Liver (tissue), 9 donors: Measurements from ENCODE around the gene SKI. TPM values are rescaled to one million over a fixed set of nuclear protein-coding genes. Genes with fewer than 3 reads are reported as not detected.

ENCODE experiments used
- DNase-seq: peaks from one replicate; pipeline ENCODE4 v3.0.0-alpha.2; 2017; ENCODE audit warnings: low spot score
- H3K27ac ChIP-seq, 2 donors: one replicate each; pipeline ENCODE4 v1.7.0; 2013; ENCODE audit warnings: inconsistent platforms in 2 of 2, low read length in 2 of 2, control low read depth in 1 of 2, low read depth in 1 of 2, mild to moderate bottlenecking in 1 of 2
- H3K27me3 ChIP-seq, 4 donors: one replicate each; pipeline versions ENCODE4 v1.6.1 to v1.7.0; 2013; ENCODE audit warnings: low read length in 3 of 4, inconsistent platforms in 1 of 4, mild to moderate bottlenecking in 1 of 4, moderate library complexity in 1 of 4; ENCODE audit not compliant: control insufficient read depth in 4 of 4, insufficient read depth in 4 of 4
- H3K36me3 ChIP-seq, 4 donors: one replicate each; pipeline versions ENCODE4 v1.6.1 to v1.7.0; 2013; ENCODE audit warnings: low read length in 3 of 4, mild to moderate bottlenecking in 3 of 4, low read depth in 1 of 4, moderate library complexity in 1 of 4; ENCODE audit not compliant: control insufficient read depth in 4 of 4, insufficient read depth in 3 of 4
- H3K4me1 ChIP-seq, 4 donors: one replicate each; pipeline versions ENCODE4 v1.6.1 to v1.7.0; 2013; ENCODE audit warnings: low read length in 3 of 4, mild to moderate bottlenecking in 3 of 4, moderate library complexity in 1 of 4; ENCODE audit not compliant: control insufficient read depth in 4 of 4, insufficient read depth in 4 of 4
- H3K4me3 ChIP-seq, 3 donors: one replicate each; pipeline versions ENCODE4 v1.6.1 to v1.7.0; 2013; ENCODE audit warnings: low read length in 3 of 3, control low read depth in 1 of 3, low read depth in 1 of 3, mild to moderate bottlenecking in 1 of 3
- H3K9ac ChIP-seq, 2 donors: one replicate each; pipeline ENCODE4 v1.7.0; 2013; ENCODE audit warnings: low read length in 2 of 2, mild to moderate bottlenecking in 2 of 2, moderate library complexity in 2 of 2, control low read depth in 1 of 2, low read depth in 1 of 2
- H3K9me3 ChIP-seq, 4 donors: one replicate each; pipeline versions ENCODE4 v1.6.1 to v1.7.0; 2013; ENCODE audit warnings: low read length in 3 of 4; ENCODE audit not compliant: control insufficient read depth in 4 of 4
- EGR1 ChIP-seq, 2 donors: IDR thresholded peaks; 2 replicates each; pipeline ENCODE4 v1.6.1; 2016 to 2018; ENCODE audit warnings: antibody characterized with exemption in 2 of 2, low read depth in 2 of 2
- FOXA2 ChIP-seq: IDR thresholded peaks from 2 replicates; pipeline ENCODE4 v1.6.1; 2016; ENCODE audit warnings: antibody characterized with exemption
- GABPA ChIP-seq, 2 donors: IDR thresholded peaks in 1 of 2; conservative IDR thresholded peaks in 1 of 2; 2 replicates each; pipeline ENCODE4 v1.6.1; 2016; ENCODE audit warnings: antibody characterized with exemption in 2 of 2, mild to moderate bottlenecking in 1 of 2, moderate library complexity in 1 of 2
- HNF4A ChIP-seq, 2 donors: conservative IDR thresholded peaks; 2 replicates each; pipeline ENCODE4 v1.6.1; 2016; ENCODE audit warnings: antibody characterized with exemption in 2 of 2, mild to moderate bottlenecking in 2 of 2
- HNF4G ChIP-seq: IDR thresholded peaks from 2 replicates; pipeline ENCODE4 v1.6.1; 2016; ENCODE audit warnings: antibody characterized with exemption
- JUND ChIP-seq, 2 donors: IDR thresholded peaks; 2 replicates each; pipeline ENCODE4 v1.6.1; 2016; ENCODE audit warnings: antibody characterized with exemption in 2 of 2
- NR2F2 ChIP-seq: IDR thresholded peaks from 2 replicates; pipeline ENCODE4 v1.6.1; 2016; ENCODE audit warnings: antibody characterized with exemption
- RAD21 ChIP-seq, 2 donors: IDR thresholded peaks; 2 replicates each; pipeline ENCODE4 v1.6.1; 2016; ENCODE audit warnings: antibody characterized with exemption in 2 of 2, mild to moderate bottlenecking in 2 of 2
- RXRA ChIP-seq, 2 donors: IDR thresholded peaks; 2 replicates each; pipeline ENCODE4 v1.6.1; 2017 to 2018; ENCODE audit warnings: antibody characterized with exemption in 2 of 2, mild to moderate bottlenecking in 1 of 2
- SP1 ChIP-seq: IDR thresholded peaks from 2 replicates; pipeline ENCODE4 v1.6.1; 2018; ENCODE audit warnings: antibody characterized with exemption, mild to moderate bottlenecking
- TAF1 ChIP-seq: conservative IDR thresholded peaks from 2 replicates; pipeline ENCODE4 v1.6.1; 2016; ENCODE audit warnings: antibody characterized with exemption, mild to moderate bottlenecking
- YY1 ChIP-seq: IDR thresholded peaks from 2 replicates; pipeline ENCODE4 v1.6.1; 2016; ENCODE audit warnings: antibody characterized with exemption, mild to moderate bottlenecking
- WGBS: extraction: QIAGEN DNeasy Blood & Tissue Kit; methylation state at CpG from one replicate; pipeline ENCODE4 v1.1.7; 2013; 5-methylcytosine and 5-hydroxymethylcytosine counted together
- polyA plus RNA-seq, 2 donors: library from polyadenylated mRNA; stranded (reverse) in 1 of 2; unstranded in 1 of 2; fragments of 200-250 nt in 1 of 2; fragments of >200 nt in 1 of 2; fragmentation: Nextera tagmentation in 1 of 2; extraction: Ambion mirVana in 1 of 2; gene quantifications; one replicate each; pipeline versions ENCODE4 v1.2.1 to v1.2.3, GENCODE V29; 2013 to 2015
- total RNA-seq, 2 donors: library from RNA; depleted of rRNA; stranded (reverse); fragments of >200 nt; gene quantifications; one replicate each; pipeline ENCODE4 v1.2.3, GENCODE V29; 2014
- TF ChIP-seq, protein P1 (sequence below): IDR thresholded peaks from 2 replicates; pipeline ENCODE4 v1.6.1; 2016; ENCODE audit warnings: antibody characterized with exemption
- TF ChIP-seq, protein P2 (sequence below): fragments of 150-350 bp; IDR thresholded peaks from 2 replicates; pipeline ENCODE4 v1.5.1; 2017; ENCODE audit warnings: improper control_type of control experiment, low read depth, low read length; ENCODE audit not compliant: missing input control
- TF ChIP-seq, protein P3 (sequence below): IDR thresholded peaks from 2 replicates; pipeline ENCODE4 v1.6.1; 2016; ENCODE audit warnings: antibody characterized with exemption, mild to moderate bottlenecking
- donor health status: healthy.
- donor health status: healthy.
- donor health status: healthy.
- donor health status: healthy.
- donor health status: healthy.

SKI gene
- total and polyA plus RNA-seq, 4 donors = 3.2 to 21.3 (median 19.5) TPM

DNA sequence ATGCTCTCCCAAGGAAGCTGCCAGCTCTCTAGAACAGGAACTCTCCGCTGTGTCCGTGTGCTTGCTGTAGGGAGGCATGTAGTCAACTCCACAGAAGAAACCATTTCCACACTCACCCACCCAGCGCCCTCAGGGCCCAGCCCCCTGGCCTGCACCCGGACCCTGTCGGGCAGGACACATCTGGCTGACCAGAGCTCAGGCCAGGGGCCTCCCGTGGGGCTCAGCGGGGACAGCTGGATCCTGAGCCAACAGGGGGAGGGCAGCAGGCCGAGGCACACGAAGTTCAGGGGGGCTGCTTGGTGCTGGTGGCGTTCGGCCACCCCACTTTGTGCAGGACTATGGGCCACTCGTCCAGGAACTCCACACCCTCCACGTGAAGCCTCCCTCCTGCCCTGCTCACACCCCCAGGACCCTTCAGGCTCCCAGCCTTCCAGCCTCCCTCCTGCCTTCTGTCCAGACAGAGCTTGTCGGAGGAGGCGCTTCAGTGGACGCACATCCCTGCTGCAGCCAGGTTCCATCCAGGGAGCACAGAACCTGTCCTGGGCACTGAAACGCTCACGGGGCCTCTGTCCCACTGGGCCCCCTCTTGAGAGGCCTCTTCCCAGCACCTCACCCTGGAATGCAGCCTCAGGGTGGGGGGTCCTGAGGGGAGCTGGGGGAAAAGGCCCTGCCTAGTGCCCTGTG is 18.6 kb upstream of the SKI start:
- no peaks in the 10 kb centered on the region for H3K9me3 ChIP-seq
- H3K36me3 ChIP-seq = peaks cover 0 to 2% (median 0%) of the 10 kb centered on the region in 4 donors
- H3K9ac ChIP-seq = no peak overlapping the region
- DNase-seq = no peak
- 88% methylated on average over 18 of the region's 18 CpGs for WGBS
- no peaks in the 10 kb centered on the region for H3K27me3 ChIP-seq
- no peak overlapping the region for H3K4me3 ChIP-seq
- no peak for TF ChIP-seq HNF4G
- TF ChIP-seq, protein P1, sequence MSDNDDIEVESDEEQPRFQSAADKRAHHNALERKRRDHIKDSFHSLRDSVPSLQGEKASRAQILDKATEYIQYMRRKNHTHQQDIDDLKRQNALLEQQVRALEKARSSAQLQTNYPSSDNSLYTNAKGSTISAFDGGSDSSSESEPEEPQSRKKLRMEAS = no peak
- H3K27ac ChIP-seq = no peak overlapping the region
- peaks cover 20 to 51% (median 31%) of the 10 kb centered on the region in 4 donors for H3K4me1 ChIP-seq

DNA sequence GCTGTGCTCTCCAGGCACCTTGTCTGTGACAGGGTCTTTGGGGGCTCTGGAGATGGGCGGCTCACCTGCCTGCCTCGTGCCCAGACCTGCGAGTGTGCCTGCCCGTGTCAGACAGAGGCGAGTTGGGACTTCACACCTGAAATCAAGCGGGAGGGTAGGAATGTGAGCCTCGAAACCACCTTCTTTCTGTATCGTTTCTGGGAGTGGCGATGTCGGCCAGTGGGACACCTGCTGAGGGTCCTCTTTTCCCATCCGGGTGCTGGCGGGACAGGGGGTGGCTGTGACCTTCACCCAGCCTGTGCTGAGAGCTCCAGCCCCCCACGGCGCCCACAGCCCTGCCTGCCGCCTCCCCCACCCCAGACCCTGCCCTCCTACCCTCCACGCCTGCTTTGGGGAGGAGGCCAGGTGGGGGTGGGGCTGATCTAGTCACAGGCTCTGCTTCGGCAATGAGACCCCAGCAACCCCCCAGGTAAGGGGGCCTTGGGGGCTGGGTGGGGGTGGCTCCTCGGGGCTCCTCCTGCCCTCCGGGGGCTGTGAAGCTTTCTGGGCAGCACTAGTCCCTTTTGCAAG is 17.9 kb upstream of the SKI start:
- no peak overlapping the region for H3K27ac ChIP-seq
- H3K9me3 ChIP-seq = no peaks in the 10 kb centered on the region
- H3K4me3 ChIP-seq = no peak overlapping the region
- WGBS = 92% methylated on average over 19 of the region's 19 CpGs
- no peak for DNase-seq
- TF ChIP-seq JUND (IDR thresholded peaks at IDR 0.05) = no peak
- TF ChIP-seq EGR1 (IDR thresholded peaks at IDR 0.05; ENCODE audit: low read depth in 2 of 2) = no peak
- TF ChIP-seq, protein P1 = no peak
- TF ChIP-seq HNF4A (conservative IDR thresholded peaks at IDR 0.05) = no peak
- no peak for TF ChIP-seq GABPA (IDR thresholded peaks at IDR 0.05 in 1 of 2, conservative IDR thresholded peaks at IDR 0.05 in 1 of 2)
- TF ChIP-seq SP1 = no peak
- no peak for TF ChIP-seq YY1
- TF ChIP-seq NR2F2 = no peak
- no peak for TF ChIP-seq HNF4G
- TF ChIP-seq FOXA2 = no peak
- TF ChIP-seq RXRA (IDR thresholded peaks at IDR 0.05) = no peak
- TF ChIP-seq, protein P2, sequence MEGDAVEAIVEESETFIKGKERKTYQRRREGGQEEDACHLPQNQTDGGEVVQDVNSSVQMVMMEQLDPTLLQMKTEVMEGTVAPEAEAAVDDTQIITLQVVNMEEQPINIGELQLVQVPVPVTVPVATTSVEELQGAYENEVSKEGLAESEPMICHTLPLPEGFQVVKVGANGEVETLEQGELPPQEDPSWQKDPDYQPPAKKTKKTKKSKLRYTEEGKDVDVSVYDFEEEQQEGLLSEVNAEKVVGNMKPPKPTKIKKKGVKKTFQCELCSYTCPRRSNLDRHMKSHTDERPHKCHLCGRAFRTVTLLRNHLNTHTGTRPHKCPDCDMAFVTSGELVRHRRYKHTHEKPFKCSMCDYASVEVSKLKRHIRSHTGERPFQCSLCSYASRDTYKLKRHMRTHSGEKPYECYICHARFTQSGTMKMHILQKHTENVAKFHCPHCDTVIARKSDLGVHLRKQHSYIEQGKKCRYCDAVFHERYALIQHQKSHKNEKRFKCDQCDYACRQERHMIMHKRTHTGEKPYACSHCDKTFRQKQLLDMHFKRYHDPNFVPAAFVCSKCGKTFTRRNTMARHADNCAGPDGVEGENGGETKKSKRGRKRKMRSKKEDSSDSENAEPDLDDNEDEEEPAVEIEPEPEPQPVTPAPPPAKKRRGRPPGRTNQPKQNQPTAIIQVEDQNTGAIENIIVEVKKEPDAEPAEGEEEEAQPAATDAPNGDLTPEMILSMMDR = no peak
- no peak for TF ChIP-seq RAD21 (IDR thresholded peaks at IDR 0.05)
- TF ChIP-seq, protein P3, sequence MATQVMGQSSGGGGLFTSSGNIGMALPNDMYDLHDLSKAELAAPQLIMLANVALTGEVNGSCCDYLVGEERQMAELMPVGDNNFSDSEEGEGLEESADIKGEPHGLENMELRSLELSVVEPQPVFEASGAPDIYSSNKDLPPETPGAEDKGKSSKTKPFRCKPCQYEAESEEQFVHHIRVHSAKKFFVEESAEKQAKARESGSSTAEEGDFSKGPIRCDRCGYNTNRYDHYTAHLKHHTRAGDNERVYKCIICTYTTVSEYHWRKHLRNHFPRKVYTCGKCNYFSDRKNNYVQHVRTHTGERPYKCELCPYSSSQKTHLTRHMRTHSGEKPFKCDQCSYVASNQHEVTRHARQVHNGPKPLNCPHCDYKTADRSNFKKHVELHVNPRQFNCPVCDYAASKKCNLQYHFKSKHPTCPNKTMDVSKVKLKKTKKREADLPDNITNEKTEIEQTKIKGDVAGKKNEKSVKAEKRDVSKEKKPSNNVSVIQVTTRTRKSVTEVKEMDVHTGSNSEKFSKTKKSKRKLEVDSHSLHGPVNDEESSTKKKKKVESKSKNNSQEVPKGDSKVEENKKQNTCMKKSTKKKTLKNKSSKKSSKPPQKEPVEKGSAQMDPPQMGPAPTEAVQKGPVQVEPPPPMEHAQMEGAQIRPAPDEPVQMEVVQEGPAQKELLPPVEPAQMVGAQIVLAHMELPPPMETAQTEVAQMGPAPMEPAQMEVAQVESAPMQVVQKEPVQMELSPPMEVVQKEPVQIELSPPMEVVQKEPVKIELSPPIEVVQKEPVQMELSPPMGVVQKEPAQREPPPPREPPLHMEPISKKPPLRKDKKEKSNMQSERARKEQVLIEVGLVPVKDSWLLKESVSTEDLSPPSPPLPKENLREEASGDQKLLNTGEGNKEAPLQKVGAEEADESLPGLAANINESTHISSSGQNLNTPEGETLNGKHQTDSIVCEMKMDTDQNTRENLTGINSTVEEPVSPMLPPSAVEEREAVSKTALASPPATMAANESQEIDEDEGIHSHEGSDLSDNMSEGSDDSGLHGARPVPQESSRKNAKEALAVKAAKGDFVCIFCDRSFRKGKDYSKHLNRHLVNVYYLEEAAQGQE = no peak
- no peak for TF ChIP-seq TAF1
- H3K36me3 ChIP-seq = peaks cover 0 to 2% (median 0%) of the 10 kb centered on the region in 4 donors
- H3K4me1 ChIP-seq = peaks cover 24 to 53% (median 30%) of the 10 kb centered on the region in 4 donors
- H3K9ac ChIP-seq = no peak overlapping the region
- H3K27me3 ChIP-seq = no peaks in the 10 kb centered on the region
